Natural killer cell (primary cell): Measurements from ENCODE around the gene SPRED3. TPM values are rescaled to one million over a fixed set of nuclear protein-coding genes. Genes with fewer than 3 reads are reported as not detected.

Experiments
- ATAC-seq, 3 donors: fragments of 150-1000 bp in 2 of 3; fragments of 200-7000 bp in 1 of 3; cut with Tn5 transposase; 1 replicate in 1 of 3; 2 replicates in 2 of 3; pipeline ENCODE4 v1.10.0; 2021; ENCODE audit warnings: mild to moderate bottlenecking in 2 of 3, moderate library complexity in 2 of 3
- DNase-seq, 2 donors: peaks; one replicate each; pipeline versions ENCODE4 v3.0.0 to v3.0.0-alpha.2; 2013 to 2021; ENCODE audit warnings: mixed read lengths in 1 of 2
- H3K27ac ChIP-seq: one replicate; pipeline ENCODE4 v1.5.1; 2013; ENCODE audit warnings: mild to moderate bottlenecking, low read length
- H3K27me3 ChIP-seq: one replicate; pipeline ENCODE4 v1.6.1; 2013; ENCODE audit warnings: low read length; ENCODE audit not compliant: control insufficient read depth, insufficient read depth
- H3K36me3 ChIP-seq: one replicate; pipeline ENCODE4 v1.6.1; 2013; ENCODE audit warnings: low read length; ENCODE audit not compliant: control insufficient read depth, insufficient read depth
- H3K4me1 ChIP-seq: one replicate; pipeline ENCODE4 v1.6.1; 2013; ENCODE audit warnings: low read length; ENCODE audit not compliant: control insufficient read depth, insufficient read depth
- H3K4me3 ChIP-seq: one replicate; pipeline ENCODE4 v1.5.1; 2013; ENCODE audit warnings: low read length
- H3K9me3 ChIP-seq: one replicate; pipeline ENCODE4 v1.6.1; 2013; ENCODE audit warnings: low read length; ENCODE audit not compliant: control insufficient read depth, insufficient read depth
- H3K27ac Mint-ChIP-seq, 2 donors: one replicate each; pipeline ENCODE4 v1.8.0; 2022; ENCODE audit warnings: mild to moderate bottlenecking in 2 of 2, mixed read lengths in 2 of 2, moderate library complexity in 1 of 2
- H3K27me3 Mint-ChIP-seq, 2 donors: one replicate each; pipeline ENCODE4 v1.8.0; 2022; ENCODE audit warnings: low read depth in 2 of 2, mixed read lengths in 2 of 2
- H3K36me3 Mint-ChIP-seq: one replicate; pipeline ENCODE4 v1.8.0; 2022; ENCODE audit warnings: mixed read lengths
- H3K4me1 Mint-ChIP-seq, 2 donors: one replicate each; pipeline ENCODE4 v1.8.0; 2022; ENCODE audit warnings: mixed read lengths in 2 of 2
- H3K4me3 Mint-ChIP-seq: one replicate; pipeline ENCODE4 v1.8.0; 2022; ENCODE audit warnings: mild to moderate bottlenecking, moderate library complexity, mixed read lengths
- H3K9me3 Mint-ChIP-seq, 2 donors: one replicate each; pipeline ENCODE4 v1.8.0; 2022; ENCODE audit warnings: mixed read lengths in 2 of 2
- WGBS: methylation state at CpG from one replicate; pipeline ENCODE4 v1.1.7; 2013; ENCODE audit warnings: missing lambda C conversion rate; ENCODE audit not compliant: insufficient coverage; 5-methylcytosine and 5-hydroxymethylcytosine counted together
- intact Hi-C: fragments of 100-400 bp; cut with micrococcal nuclease; formaldehyde crosslinking; loops from one replicate; pipeline ENCODE4 v1.14.2; 2022
- total RNA-seq, 4 donors: library from RNA; stranded (reverse); fragments of 120-200 nt in 1 of 4; gene quantifications; one replicate each; pipeline versions ENCODE4 v1.2.3 to v1.2.4, GENCODE V29; 2013 to 2022
- TF ChIP-seq, protein P1 (sequence below): fragments of 200-600 bp; IDR thresholded peaks from one replicate; pipeline ENCODE4 v1.8.0; 2022; ENCODE audit warnings: antibody characterized with exemption

The SPRED3 gene
- total RNA-seq, 3 donors from 2014 or later (not counting 1 experiment from before 2014, with no cell fraction given) = 1.1 to 4.2 (median 1.3) TPM

DNA sequence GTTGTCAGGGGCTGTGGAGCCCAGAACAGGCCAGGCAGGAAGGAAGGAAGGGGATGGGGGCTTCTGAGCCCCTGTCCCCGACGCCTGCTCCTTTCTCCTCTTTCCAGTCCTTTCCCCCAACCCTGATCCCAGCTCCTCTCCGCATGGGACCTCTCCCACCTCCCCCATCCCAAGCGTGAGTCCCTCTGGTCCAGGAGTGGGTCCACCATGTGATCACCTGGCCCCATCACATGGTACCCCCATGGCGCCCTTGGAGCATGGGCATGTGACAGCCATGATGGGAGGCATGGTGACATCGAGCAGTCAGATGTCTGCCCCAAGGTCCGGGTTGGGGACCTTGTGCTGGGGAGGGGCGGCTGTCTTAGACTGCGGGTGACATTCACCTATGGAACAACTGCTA is 54.2 kb downstream of the SPRED3 start:
- H3K36me3 Mint-ChIP-seq = no peaks in the 10 kb centered on the region
- TF ChIP-seq, protein P1, sequence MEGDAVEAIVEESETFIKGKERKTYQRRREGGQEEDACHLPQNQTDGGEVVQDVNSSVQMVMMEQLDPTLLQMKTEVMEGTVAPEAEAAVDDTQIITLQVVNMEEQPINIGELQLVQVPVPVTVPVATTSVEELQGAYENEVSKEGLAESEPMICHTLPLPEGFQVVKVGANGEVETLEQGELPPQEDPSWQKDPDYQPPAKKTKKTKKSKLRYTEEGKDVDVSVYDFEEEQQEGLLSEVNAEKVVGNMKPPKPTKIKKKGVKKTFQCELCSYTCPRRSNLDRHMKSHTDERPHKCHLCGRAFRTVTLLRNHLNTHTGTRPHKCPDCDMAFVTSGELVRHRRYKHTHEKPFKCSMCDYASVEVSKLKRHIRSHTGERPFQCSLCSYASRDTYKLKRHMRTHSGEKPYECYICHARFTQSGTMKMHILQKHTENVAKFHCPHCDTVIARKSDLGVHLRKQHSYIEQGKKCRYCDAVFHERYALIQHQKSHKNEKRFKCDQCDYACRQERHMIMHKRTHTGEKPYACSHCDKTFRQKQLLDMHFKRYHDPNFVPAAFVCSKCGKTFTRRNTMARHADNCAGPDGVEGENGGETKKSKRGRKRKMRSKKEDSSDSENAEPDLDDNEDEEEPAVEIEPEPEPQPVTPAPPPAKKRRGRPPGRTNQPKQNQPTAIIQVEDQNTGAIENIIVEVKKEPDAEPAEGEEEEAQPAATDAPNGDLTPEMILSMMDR = no peak
- H3K4me1 Mint-ChIP-seq = peaks cover 0 to 5% of the 10 kb centered on the region in 2 donors

DNA sequence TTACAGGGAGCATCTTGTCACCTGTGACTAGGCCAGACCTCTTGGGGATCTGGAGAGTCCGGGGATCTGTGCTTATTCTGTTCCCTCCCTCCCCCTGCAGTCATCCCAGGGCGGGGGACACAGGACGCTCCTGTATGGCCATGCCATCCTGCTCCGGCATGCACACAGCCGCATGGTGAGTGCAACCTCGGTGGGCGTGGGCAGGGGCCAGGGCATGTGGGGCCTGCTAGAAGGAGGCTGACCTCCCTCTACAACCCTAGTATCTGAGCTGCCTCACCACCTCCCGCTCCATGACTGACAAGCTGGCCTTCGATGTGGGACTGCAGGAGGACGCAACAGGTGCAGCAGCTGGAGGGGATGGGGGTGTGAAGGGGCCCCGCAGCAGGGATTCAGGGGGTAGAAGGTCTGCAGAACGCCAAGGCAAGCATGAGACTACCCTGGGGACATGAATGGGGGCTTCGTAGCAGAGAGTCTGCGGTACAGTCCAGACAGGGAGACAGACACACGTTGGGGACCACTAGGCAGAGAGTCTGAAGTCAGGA is 55.0 kb downstream of the SPRED3 start:
- 92% methylated on average over 15 of the region's 15 CpGs for WGBS
- peaks cover 0 to 5% of the 10 kb centered on the region in 2 donors for H3K4me1 Mint-ChIP-seq
- no peak for ATAC-seq

More for the DNA sequence above, 54.2 kb downstream of the SPRED3 start:
- Mint-ChIP-seq H3K9me3 (no peaks in the 10 kb centered on the region), H3K27me3 (no peaks in the 10 kb centered on the region), H3K27ac (no peak overlapping the region), H3K4me3 (no peak overlapping the region)
- H3K4me1 ChIP-seq = no peaks in the 10 kb centered on the region
- H3K27me3 ChIP-seq = no peaks in the 10 kb centered on the region
- no peak overlapping the region for H3K27ac ChIP-seq
- intact Hi-C loops = no loop called here
- DNase-seq (no peak), ATAC-seq (no peak)
- 87% methylated on average over 9 of the region's 9 CpGs for WGBS
- no peaks in the 10 kb centered on the region for H3K36me3 ChIP-seq
- no peak overlapping the region for H3K4me3 ChIP-seq
- no peaks in the 10 kb centered on the region for H3K9me3 ChIP-seq

DNA sequence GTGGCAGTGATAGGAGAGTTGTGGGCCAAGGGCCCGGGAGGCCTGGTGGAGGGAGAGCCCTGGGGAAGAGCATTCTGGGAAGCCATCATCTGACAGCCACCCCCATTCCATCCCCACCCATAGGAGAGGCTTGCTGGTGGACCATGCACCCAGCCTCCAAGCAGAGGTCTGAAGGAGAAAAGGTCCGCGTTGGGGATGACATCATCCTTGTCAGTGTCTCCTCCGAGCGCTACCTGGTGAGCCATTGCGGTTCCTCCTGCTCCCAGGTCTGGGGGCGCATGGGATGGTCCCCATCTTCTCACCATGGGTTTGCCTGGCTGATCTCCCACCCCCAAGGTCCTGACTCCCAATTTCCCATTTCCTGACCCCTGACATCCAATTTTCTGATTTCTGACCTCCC is 55.5 kb downstream of the SPRED3 start:
- DNase-seq (no peak), ATAC-seq (no peak)
- Mint-ChIP-seq H3K4me3 (no peak overlapping the region), H3K27me3 (peaks cover 0 to 3% of the 10 kb centered on the region in 2 donors), H3K9me3 (no peaks in the 10 kb centered on the region), H3K27ac (no peak overlapping the region), H3K4me1 (peaks cover 0 to 5% of the 10 kb centered on the region in 2 donors), H3K36me3 (no peaks in the 10 kb centered on the region)
- no peaks in the 10 kb centered on the region for H3K27me3 ChIP-seq
- no peaks in the 10 kb centered on the region for H3K4me1 ChIP-seq
- H3K27ac ChIP-seq = no peak overlapping the region
- no peaks in the 10 kb centered on the region for H3K36me3 ChIP-seq
- no peak overlapping the region for H3K4me3 ChIP-seq
- 93% methylated on average over 6 of the region's 7 CpGs for WGBS
- intact Hi-C loops = no loop called here
- no peaks in the 10 kb centered on the region for H3K9me3 ChIP-seq
- TF ChIP-seq, protein P1 = no peak

More for the DNA sequence above, 55.0 kb downstream of the SPRED3 start:
- Mint-ChIP-seq H3K36me3 (no peaks in the 10 kb centered on the region), H3K27me3 (no peaks in the 10 kb centered on the region), H3K27ac (no peak overlapping the region), H3K9me3 (no peaks in the 10 kb centered on the region), H3K4me3 (no peak overlapping the region)
- H3K27ac ChIP-seq = no peak overlapping the region
- no peaks in the 10 kb centered on the region for H3K36me3 ChIP-seq
- DNase-seq = no peak
- no peaks in the 10 kb centered on the region for H3K27me3 ChIP-seq
- intact Hi-C loops = no loop called here
- TF ChIP-seq, protein P1 = no peak
- no peak overlapping the region for H3K4me3 ChIP-seq
- H3K9me3 ChIP-seq = no peaks in the 10 kb centered on the region
- H3K4me1 ChIP-seq = no peaks in the 10 kb centered on the region

GRCh38 chr19:38445362-38445761 is 56.9 kb downstream of the SPRED3 start:
- Histone ChIP-seq H3K9me3 (no peaks in the 10 kb centered on the region), H3K4me3 (no peak overlapping the region), H3K27ac (no peak overlapping the region), H3K27me3 (no peaks in the 10 kb centered on the region), H3K36me3 (no peaks in the 10 kb centered on the region), H3K4me1 (no peaks in the 10 kb centered on the region)
- WGBS = 91% methylated on average over 7 of the region's 7 CpGs
- no peaks in the 10 kb centered on the region for H3K9me3 Mint-ChIP-seq
- intact Hi-C loops = no loop called here
- TF ChIP-seq, protein P1 = no peak
- peaks cover 6 to 12% of the 10 kb centered on the region in 2 donors for H3K27me3 Mint-ChIP-seq
- peaks cover 0 to 5% of the 10 kb centered on the region in 2 donors for H3K4me1 Mint-ChIP-seq
- H3K27ac Mint-ChIP-seq = no peak overlapping the region
- no peak overlapping the region for H3K4me3 Mint-ChIP-seq
- ATAC-seq = no peak
- no peak for DNase-seq
- H3K36me3 Mint-ChIP-seq = no peaks in the 10 kb centered on the region
